Measurements from ENCODE around the gene JAG2.

Gene JAG2

GRCh38 chr14:105158794-105159193, 9.8 kb downstream of the JAG2 start:
- TF ChIP-seq, protein P1, sequence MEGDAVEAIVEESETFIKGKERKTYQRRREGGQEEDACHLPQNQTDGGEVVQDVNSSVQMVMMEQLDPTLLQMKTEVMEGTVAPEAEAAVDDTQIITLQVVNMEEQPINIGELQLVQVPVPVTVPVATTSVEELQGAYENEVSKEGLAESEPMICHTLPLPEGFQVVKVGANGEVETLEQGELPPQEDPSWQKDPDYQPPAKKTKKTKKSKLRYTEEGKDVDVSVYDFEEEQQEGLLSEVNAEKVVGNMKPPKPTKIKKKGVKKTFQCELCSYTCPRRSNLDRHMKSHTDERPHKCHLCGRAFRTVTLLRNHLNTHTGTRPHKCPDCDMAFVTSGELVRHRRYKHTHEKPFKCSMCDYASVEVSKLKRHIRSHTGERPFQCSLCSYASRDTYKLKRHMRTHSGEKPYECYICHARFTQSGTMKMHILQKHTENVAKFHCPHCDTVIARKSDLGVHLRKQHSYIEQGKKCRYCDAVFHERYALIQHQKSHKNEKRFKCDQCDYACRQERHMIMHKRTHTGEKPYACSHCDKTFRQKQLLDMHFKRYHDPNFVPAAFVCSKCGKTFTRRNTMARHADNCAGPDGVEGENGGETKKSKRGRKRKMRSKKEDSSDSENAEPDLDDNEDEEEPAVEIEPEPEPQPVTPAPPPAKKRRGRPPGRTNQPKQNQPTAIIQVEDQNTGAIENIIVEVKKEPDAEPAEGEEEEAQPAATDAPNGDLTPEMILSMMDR (IDR thresholded peaks at IDR 0.05; ENCODE audit: low read depth, low read length), result no peak
- H3K4me3 ChIP-seq (ENCODE audit: low read depth, low read length), result no peak overlapping the region

- no peak overlapping the region for H3K4me3 ChIP-seq (ENCODE audit: low read depth, low read length)
- TF ChIP-seq, protein P1 (IDR thresholded peaks at IDR 0.05; ENCODE audit: low read depth, low read length), result no peak
Observed at GRCh38 chr14:105157872-105158271, 10.7 kb downstream of the JAG2 start.

DNA sequence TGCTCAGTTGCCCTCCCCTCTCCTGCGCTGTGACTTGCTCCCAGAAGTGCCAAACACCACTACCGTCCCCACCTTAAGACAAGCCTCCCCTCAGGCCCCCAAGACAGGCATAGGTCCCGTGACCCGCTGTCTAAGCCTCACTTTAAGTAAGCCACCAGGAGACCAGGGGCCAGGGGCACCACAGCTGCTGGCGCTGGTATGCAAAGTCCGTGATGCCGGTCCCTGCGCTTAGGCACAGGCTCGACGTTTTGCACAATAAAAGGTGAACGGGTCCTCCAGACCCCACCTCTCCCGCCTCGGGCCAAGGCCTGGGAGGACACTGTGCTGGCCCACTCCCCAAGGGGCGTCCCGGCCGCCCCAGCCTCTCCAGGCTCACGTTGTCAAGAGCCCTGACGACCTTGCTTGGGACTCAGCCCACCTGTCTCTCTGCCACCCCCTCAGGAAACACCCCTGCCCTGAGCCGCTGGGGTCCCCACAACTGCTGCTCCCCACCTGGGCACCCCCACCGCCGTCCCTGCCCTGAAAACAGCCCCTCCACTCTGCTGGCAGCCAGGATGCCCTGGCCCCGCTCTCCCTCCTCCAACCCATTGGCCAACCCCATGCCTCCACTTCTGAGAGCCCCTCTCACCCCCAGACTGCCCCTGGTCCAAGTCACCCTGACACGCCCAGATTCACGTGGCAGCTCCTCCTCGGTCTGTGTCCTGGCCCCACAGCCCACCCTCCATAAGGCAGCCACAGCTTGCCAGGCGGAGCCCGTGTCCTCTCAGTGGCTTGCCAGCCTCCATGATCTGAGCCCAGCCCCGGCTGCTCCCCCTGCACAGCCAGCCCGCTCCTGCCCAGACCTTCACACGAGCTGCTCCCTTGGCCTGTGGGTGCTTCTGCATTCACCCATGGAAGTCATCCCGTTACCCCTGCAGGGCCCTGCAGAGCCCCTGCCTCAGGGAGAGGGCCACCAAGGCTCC, 11.9 kb downstream of the JAG2 start:
- TF ChIP-seq, protein P1 (IDR thresholded peaks at IDR 0.05; ENCODE audit: low read depth, low read length), result no peak
- no peak overlapping the region for H3K4me3 ChIP-seq (ENCODE audit: low read depth, low read length)

DNA sequence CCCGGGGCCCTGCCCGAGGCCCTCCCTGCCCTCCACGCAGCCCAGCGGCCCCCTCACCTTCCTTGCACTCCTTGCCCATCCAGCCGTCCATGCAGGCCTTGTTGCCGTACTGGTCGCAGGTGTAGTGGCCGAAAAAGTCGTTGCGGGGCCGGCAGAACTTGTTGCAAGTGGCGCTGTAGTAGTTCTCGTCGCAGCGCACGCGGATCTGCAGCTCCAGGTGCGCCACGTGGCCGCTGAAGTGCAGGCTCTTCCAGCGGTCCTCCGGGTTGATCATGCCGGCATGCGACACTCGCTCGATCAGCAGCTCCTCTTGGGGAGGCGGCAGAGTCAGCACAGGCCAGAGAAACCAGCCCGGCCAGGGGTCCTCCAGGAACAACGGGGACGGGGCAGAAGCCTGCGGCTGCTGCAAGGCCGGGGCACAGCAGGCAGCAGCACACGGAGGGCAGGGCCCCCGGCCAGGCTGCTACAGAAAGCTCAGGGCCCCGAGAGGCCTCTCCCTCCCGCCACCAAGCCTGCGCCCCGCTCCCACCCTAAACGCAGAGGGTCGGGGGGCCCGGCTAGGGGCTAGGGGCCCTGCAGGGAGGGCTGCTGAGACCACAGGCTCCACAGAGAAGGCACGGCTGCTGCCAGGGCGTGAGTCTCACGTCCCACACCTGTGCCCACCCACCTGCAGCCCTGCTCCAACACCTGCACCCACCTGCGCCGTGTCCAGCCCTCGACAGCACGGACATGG, 12.7 kb downstream of the JAG2 start:
- TF ChIP-seq, protein P1 (IDR thresholded peaks at IDR 0.05; ENCODE audit: low read depth, low read length), result no peak
- H3K4me3 ChIP-seq (ENCODE audit: low read depth, low read length), result no peak overlapping the region

- H3K4me3 ChIP-seq (ENCODE audit: low read depth, low read length), result no peak overlapping the region
- TF ChIP-seq, protein P1 (IDR thresholded peaks at IDR 0.05; ENCODE audit: low read depth, low read length), result no peak
Observed at GRCh38 chr14:105155071-105155651, 13.4 kb downstream of the JAG2 start.

DNA sequence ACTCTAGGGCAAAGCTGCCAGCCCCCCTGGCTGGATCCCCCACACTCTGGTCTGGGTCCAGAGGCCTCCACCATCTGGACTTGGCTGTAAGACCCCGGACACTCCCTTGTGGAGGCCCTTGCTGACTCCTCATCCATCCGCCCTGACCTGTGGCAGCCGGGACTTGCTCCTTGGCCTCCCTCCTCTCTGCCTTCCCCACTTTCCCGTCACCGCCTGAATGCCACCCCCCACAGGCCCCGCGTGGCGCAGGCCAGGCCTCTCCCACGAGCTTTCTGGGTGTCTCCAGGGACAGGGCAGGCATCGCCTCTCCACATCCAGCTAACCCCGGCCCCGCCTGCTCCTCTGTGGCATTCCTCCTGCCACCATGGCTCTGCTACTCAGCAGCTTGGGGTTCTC, 14.1 kb downstream of the JAG2 start:
- TF ChIP-seq, protein P1 (IDR thresholded peaks at IDR 0.05; ENCODE audit: low read depth, low read length), result no peak

More for the DNA sequence above, 14.1 kb downstream of the JAG2 start:
- no peak overlapping the region for H3K4me3 ChIP-seq (ENCODE audit: low read depth, low read length)
